ENCODE data around the gene TSPAN4. TPM values are rescaled to one million over a fixed set of nuclear protein-coding genes. Genes with fewer than 3 reads are reported as not detected.

The TSPAN4 gene
- total RNA-seq, 4 donors from 2014 or later, result 14.4 to 34.8 (median 21.5) TPM

DNA sequence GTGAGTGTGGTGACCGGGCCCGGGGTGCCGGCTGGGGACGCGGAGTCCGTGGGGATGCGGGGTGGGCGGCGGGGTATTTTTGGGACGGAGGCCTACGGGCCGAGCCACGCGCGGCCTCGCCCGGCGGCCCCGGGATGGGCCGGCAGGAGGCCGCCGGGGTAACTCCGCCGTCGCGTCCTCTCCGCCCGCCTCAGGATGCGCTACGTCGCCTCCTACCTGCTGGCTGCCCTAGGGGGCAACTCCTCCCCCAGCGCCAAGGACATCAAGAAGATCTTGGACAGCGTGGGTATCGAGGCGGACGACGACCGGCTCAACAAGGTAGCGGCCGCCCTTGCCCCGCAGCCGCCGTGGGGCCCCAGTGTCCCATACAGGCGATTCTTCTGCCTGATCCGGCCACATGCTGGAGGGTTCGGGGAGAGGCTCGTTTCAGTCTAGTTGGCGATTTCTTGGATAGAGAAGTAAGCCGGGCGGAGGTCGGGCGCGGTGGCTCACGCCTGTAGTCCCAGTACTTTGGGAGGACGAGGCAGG lies 32.5 kb upstream of the TSPAN4 start:
- in situ Hi-C loops (cut with MboI; ENCODE audit: low sequenced_read_pairs in 4 of 4), result no loop called here
- DNase-seq, result no peak
- Histone ChIP-seq H3K27me3 (no peaks in the 10 kb centered on the region), H3K4me1 (peaks cover 35 to 37% of the 10 kb centered on the region in 2 donors), H3K9me3 (no peaks in the 10 kb centered on the region), H3K36me3 (peaks cover 0 to 34% of the 10 kb centered on the region in 2 donors), H3K4me3 (peak overlapping the region; percentile 66 to 97 (median 78)), H3K27ac (peak overlapping the region; percentile 97 to 100 (median 100))
- TF ChIP-seq, protein P1, sequence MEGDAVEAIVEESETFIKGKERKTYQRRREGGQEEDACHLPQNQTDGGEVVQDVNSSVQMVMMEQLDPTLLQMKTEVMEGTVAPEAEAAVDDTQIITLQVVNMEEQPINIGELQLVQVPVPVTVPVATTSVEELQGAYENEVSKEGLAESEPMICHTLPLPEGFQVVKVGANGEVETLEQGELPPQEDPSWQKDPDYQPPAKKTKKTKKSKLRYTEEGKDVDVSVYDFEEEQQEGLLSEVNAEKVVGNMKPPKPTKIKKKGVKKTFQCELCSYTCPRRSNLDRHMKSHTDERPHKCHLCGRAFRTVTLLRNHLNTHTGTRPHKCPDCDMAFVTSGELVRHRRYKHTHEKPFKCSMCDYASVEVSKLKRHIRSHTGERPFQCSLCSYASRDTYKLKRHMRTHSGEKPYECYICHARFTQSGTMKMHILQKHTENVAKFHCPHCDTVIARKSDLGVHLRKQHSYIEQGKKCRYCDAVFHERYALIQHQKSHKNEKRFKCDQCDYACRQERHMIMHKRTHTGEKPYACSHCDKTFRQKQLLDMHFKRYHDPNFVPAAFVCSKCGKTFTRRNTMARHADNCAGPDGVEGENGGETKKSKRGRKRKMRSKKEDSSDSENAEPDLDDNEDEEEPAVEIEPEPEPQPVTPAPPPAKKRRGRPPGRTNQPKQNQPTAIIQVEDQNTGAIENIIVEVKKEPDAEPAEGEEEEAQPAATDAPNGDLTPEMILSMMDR (IDR thresholded peaks at IDR 0.05 in 4 of 5, conservative IDR thresholded peaks at IDR 0.05 in 1 of 5), result no peak
- TF ChIP-seq POLR2A (IDR thresholded peaks at IDR 0.05), result peak in 1 of 2 donors; percentile 6
- peak; percentile 1 for ATAC-seq
- intact Hi-C loops (cut with DNase I; ENCODE audit: low total_unique reads), result no loop called here

DNA sequence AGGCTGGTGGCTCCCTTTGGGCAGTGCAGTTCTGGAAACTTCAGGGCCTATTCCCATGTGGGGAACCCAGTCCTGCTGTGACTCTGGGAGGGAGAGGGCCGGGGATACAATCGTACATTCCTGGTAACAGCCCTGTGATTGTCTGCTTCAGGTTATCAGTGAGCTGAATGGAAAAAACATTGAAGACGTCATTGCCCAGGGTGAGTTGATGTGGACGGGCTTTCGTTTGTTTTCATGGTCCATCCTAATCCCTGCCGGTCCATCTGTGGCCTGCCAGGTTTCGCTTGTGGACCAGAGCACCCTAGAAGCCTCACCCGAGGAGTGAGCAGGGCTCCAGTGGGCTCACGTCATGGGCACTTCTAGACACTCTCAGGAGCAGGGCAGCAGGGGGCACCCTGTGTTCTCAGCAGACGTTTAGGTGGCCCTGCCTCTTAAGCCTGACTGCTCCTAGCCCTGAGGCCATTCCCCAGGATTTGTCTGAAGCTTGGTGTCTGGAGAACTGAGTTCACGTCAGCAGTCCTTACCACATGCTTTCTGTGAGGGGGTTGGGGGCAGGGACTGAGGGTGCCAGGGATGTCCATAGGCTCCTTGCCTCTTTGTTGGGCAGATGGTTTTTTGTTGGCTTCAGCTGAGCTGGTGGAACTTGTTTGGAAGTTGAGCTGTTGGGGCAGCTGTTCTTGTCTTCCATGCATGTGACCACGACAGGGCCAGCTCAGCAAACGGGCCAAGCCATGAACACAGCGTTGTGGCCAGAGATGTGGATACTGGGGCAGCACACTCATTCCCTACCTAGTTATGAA lies 31.0 kb upstream of the TSPAN4 start:
- DNase-seq (peak; percentile 66 to 82), ATAC-seq (peak; percentile 13 to 24)
- Histone ChIP-seq H3K27ac (peak overlapping the region; percentile 97 to 100 (median 100)), H3K9me3 (no peaks in the 10 kb centered on the region), H3K4me1 (peaks cover 32 to 33% of the 10 kb centered on the region in 2 donors), H3K4me3 (peak overlapping the region; percentile 66 to 97 (median 78)), H3K36me3 (peaks cover 0 to 38% of the 10 kb centered on the region in 2 donors), H3K27me3 (no peaks in the 10 kb centered on the region)
- in situ Hi-C loops (cut with MboI; ENCODE audit: low sequenced_read_pairs in 4 of 4), result no loop called here
- TF ChIP-seq, protein P1 (IDR thresholded peaks at IDR 0.05 in 4 of 5, conservative IDR thresholded peaks at IDR 0.05 in 1 of 5), result no peak
- TF ChIP-seq POLR2A (IDR thresholded peaks at IDR 0.05), result peak in 1 of 2 donors; percentile 25
- intact Hi-C loops (cut with DNase I; ENCODE audit: low total_unique reads), result no loop called here

DNA sequence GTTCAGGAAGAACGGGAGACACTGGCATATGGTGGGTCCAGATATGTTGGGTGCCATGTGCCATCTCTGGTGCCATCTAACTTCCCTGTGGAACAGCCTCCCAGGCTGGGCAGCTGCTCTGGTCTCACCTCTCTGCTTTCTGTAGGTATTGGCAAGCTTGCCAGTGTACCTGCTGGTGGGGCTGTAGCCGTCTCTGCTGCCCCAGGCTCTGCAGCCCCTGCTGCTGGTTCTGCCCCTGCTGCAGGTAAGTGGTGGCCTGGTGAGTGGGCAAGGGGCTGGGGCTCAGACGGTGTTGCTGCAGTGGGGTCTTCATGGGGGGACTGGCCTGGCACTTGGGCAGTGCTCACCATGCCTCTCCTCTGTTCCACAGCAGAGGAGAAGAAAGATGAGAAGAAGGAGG lies 30.3 kb upstream of the TSPAN4 start:
- Histone ChIP-seq H3K9me3 (no peaks in the 10 kb centered on the region), H3K4me1 (peaks cover 32 to 33% of the 10 kb centered on the region in 2 donors), H3K4me3 (no peak overlapping the region), H3K36me3 (peaks cover 0 to 38% of the 10 kb centered on the region in 2 donors), H3K27me3 (no peaks in the 10 kb centered on the region), H3K27ac (peak overlapping the region; percentile 97 to 100 (median 100))
- no peak for DNase-seq
- intact Hi-C loops (cut with DNase I; ENCODE audit: low total_unique reads) (no loop called here), in situ Hi-C loops (cut with MboI; ENCODE audit: low sequenced_read_pairs in 4 of 4) (no loop called here)
- no peak for TF ChIP-seq POLR2A (IDR thresholded peaks at IDR 0.05)
- TF ChIP-seq, protein P1 (IDR thresholded peaks at IDR 0.05 in 4 of 5, conservative IDR thresholded peaks at IDR 0.05 in 1 of 5), result no peak
- ATAC-seq, result no peak

- no peaks in the 10 kb centered on the region for H3K27me3 ChIP-seq
- DNase-seq (no peak), ATAC-seq (no peak)
- in situ Hi-C loops (cut with MboI; ENCODE audit: low sequenced_read_pairs in 4 of 4), result no loop called here
- H3K9me3 ChIP-seq, result no peaks in the 10 kb centered on the region
- peaks cover 29 to 31% of the 10 kb centered on the region in 2 donors for H3K4me1 ChIP-seq
- TF ChIP-seq, protein P1 (IDR thresholded peaks at IDR 0.05 in 4 of 5, conservative IDR thresholded peaks at IDR 0.05 in 1 of 5), result no peak
- TF ChIP-seq POLR2A (IDR thresholded peaks at IDR 0.05), result no peak
- H3K27ac ChIP-seq, result peak overlapping the region in 3 of 4 donors; percentile 97 to 100 (median 100)
- intact Hi-C loops (cut with DNase I; ENCODE audit: low total_unique reads), result no loop called here
- H3K36me3 ChIP-seq, result peaks cover 0 to 38% of the 10 kb centered on the region in 2 donors
- H3K4me3 ChIP-seq, result no peak overlapping the region
These were observed 29.6 kb upstream of the TSPAN4 start for GRCh38 chr11:813072-813455.

Measured in gastrocnemius medialis (tissue), 4 donors.